Gastrocnemius medialis (tissue), 4 donors: ENCODE measurements around the gene TAPBP.

Source experiments
- CTCF ChIP-seq, 5 experiments: fragments of 450-650 bp in 3 of 5; fragments of 200-600 bp in 2 of 5; sonication (generic) in 2 of 5; IDR thresholded peaks in 4 of 5; conservative IDR thresholded peaks in 1 of 5; 1 replicate in 4 of 5; 2 replicates in 1 of 5; pipeline ENCODE4 v1.5.1; 2016 to 2019; ENCODE audit warnings: antibody characterized with exemption in 5 of 5, mild to moderate bottlenecking in 3 of 5, moderate library complexity in 3 of 5
- POLR2A ChIP-seq, 2 donors: fragments of 450-650 bp; IDR thresholded peaks; one replicate each; pipeline ENCODE4 v1.6.1; 2017; ENCODE audit warnings: antibody characterized with exemption in 2 of 2, mild to moderate bottlenecking in 2 of 2, moderate library complexity in 2 of 2

GRCh38 chr6:33297406-33297955, 16.4 kb downstream of the TAPBP start:
- TF ChIP-seq CTCF (IDR thresholded peaks at IDR 0.05 in 4 of 5, conservative IDR thresholded peaks at IDR 0.05 in 1 of 5) (no peak), POLR2A (IDR thresholded peaks at IDR 0.05) (no peak)
